K562 (cell line): Measurements from ENCODE around the gene BBC3. TPM values are rescaled to one million over a fixed set of nuclear protein-coding genes. Genes with fewer than 3 reads are reported as not detected.

Experiments used
- CBFB ChIP-seq: sonication (generic); formaldehyde crosslinking; IDR thresholded peaks from 2 replicates; pipeline ENCODE4 v1.4.0; 2020; ENCODE audit warnings: mild to moderate bottlenecking, missing genetic modification reagents
- CXXC5 ChIP-seq: fragments of 250-450 bp; sonication (Bioruptor Pico); IDR thresholded peaks from 2 replicates; pipeline ENCODE4 v1.8.0; 2022; ENCODE audit warnings: inconsistent platforms, mild to moderate bottlenecking, moderate library complexity
- ETS1 ChIP-seq: conservative IDR thresholded peaks from 2 replicates; pipeline ENCODE4 v1.6.1; 2011; ENCODE audit warnings: low read depth, mild to moderate bottlenecking, low read length; ENCODE audit not compliant: control insufficient read depth
- HMG20B ChIP-seq: fragments of 250-450 bp; sonication (Bioruptor Pico); IDR thresholded peaks from 2 replicates; pipeline ENCODE4 v1.5.0; 2021; ENCODE audit warnings: mild to moderate bottlenecking
- KDM5B ChIP-seq: fragments of 200-600 bp; sonication (generic); IDR thresholded peaks from 2 replicates; pipeline ENCODE4 v1.6.1; 2012; ENCODE audit warnings: low read depth, mild to moderate bottlenecking, moderate library complexity, low read length, control low read depth, inconsistent platforms; ENCODE audit not compliant: insufficient replicate concordance
- PML ChIP-seq: IDR thresholded peaks from 2 replicates; pipeline ENCODE4 v1.6.1; 2012; ENCODE audit warnings: low read length, inconsistent platforms
- POLR2A ChIP-seq: fragments of 450-650 bp; conservative IDR thresholded peaks from 2 replicates; pipeline ENCODE4 v1.6.1; 2016
- TCF3 ChIP-seq: sonication (generic); formaldehyde crosslinking; IDR thresholded peaks from 2 replicates; pipeline ENCODE4 v1.4.0; 2020; ENCODE audit warnings: mild to moderate bottlenecking, missing genetic modification reagents
- TCFL5 ChIP-seq: fragments of 250-450 bp; sonication (Bioruptor Pico); conservative IDR thresholded peaks from 2 replicates; pipeline ENCODE4 v1.6.1; 2021; ENCODE audit warnings: mild to moderate bottlenecking, moderate library complexity, matching md5 sums
- ZBTB40 ChIP-seq, 2 experiments: fragments of 450-650 bp in 1 of 2; sonication (generic) in 1 of 2; formaldehyde crosslinking in 1 of 2; IDR thresholded peaks; 2 replicates each; pipeline versions ENCODE4 v1.7.1 to v1.9.0; 2016 to 2022; ENCODE audit warnings: inconsistent platforms in 1 of 2, mild to moderate bottlenecking in 1 of 2, missing genetic modification reagents in 1 of 2
- ZBTB7A ChIP-seq: IDR thresholded peaks from 2 replicates; pipeline ENCODE4 v1.6.1; 2011; ENCODE audit warnings: low read depth, mild to moderate bottlenecking, low read length, moderate library complexity, borderline replicate concordance; ENCODE audit not compliant: control insufficient read depth
- ZNF134 ChIP-seq: fragments of 250-450 bp; sonication (Bioruptor Pico); conservative IDR thresholded peaks from 2 replicates; pipeline ENCODE4 v1.4.0; 2020
- polyA plus RNA-seq, 8 experiments: library from polyadenylated mRNA; depleted of rRNA in 4 of 8; stranded (reverse) in 5 of 8; unstranded in 3 of 8; fragments of >200 nt; fragmentation: Nextera tagmentation in 2 of 8; fragmentation: Illumina TruSeq in 1 of 8; extraction: Ambion mirVana in 2 of 8; extraction: Trizol in 1 of 8; gene quantifications; 2 replicates each; pipeline versions ENCODE4 v1.2.1 to v1.2.3, GENCODE V29; 2011 to 2014; ENCODE audit warnings: inconsistent platforms in 1 of 8, missing spikeins in 1 of 8
- total RNA-seq, 7 experiments: library from RNA; depleted of rRNA in 6 of 7; stranded (reverse); fragments of >200 nt in 6 of 7; fragmentation: Illumina TruSeq in 2 of 7; extraction: Trizol in 2 of 7; gene quantifications; 2 replicates each; pipeline versions ENCODE4 v1.2.1 to v1.2.3, GENCODE V29; 2011 to 2021; ENCODE audit warnings: low replicate concordance in 1 of 7
- TF ChIP-seq, protein P1 (sequence below): fragments of 250-450 bp; sonication (Bioruptor Pico); IDR thresholded peaks from 2 replicates; pipeline ENCODE4 v1.5.1; 2021; ENCODE audit warnings: mild to moderate bottlenecking
- TF ChIP-seq, protein P2 (sequence below): fragments of 450-650 bp; conservative IDR thresholded peaks from 2 replicates; pipeline ENCODE4 v1.6.1; 2016; ENCODE audit warnings: missing genetic modification characterization, low read depth, mild to moderate bottlenecking, missing compliant biosample characterization, moderate library complexity

The BBC3 gene
- total and polyA plus RNA-seq, 9 of the 15 experiments (the other 6 are each of a cell fraction or from before 2014, with no cell fraction given): 0.15 to 30.7 (median 4.8) TPM

GRCh38 chr19:47225746-47226425 is 5.1 kb downstream of the BBC3 start (continued):
- TF ChIP-seq ZNF134 (no peak; the same call in 1 of the 2 replicates), HMG20B (CRISPR knock-in tag) (no peak), POLR2A (peak; percentile 96; the same call in 1 of the 2 replicates), TCF3 (CRISPR knock-in tag) (0 out of 2 replicates have a peak, but pooled peaks have one; percentile 18), ZBTB40 (IDR thresholded peaks at IDR 0.05) (peak; percentile 40; the same call in 1 of the 2 replicates), ZBTB40 (CRISPR knock-in tag; IDR thresholded peaks at IDR 0.05) (0 out of 2 replicates have a peak, but pooled peaks have one; percentile 30), PML (peak; percentile 93), CXXC5 (CRISPR knock-in tag) (peak; percentile 97), ZBTB7A (peak; percentile 77; the same call in 1 of the 2 replicates), ETS1 (peak; percentile 92), TCFL5 (CRISPR knock-in tag) (no peak), CBFB (0 out of 2 replicates have a peak, but pooled peaks have one; percentile 54), KDM5B (peak; percentile 95)
- TF ChIP-seq, protein P1, sequence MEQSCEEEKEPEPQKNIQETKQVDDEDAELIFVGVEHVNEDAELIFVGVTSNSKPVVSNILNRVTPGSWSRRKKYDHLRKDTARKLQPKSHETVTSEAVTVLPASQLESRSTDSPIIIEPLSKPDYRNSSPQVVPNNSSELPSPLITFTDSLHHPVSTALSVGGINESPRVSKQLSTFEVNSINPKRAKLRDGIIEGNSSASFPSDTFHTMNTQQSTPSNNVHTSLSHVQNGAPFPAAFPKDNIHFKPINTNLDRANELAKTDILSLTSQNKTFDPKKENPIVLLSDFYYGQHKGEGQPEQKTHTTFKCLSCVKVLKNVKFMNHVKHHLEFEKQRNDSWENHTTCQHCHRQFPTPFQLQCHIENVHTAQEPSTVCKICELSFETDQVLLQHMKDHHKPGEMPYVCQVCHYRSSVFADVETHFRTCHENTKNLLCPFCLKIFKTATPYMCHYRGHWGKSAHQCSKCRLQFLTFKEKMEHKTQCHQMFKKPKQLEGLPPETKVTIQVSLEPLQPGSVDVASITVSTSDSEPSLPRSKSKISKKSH (CRISPR knock-in tag): no peak
- TF ChIP-seq, protein P2, sequence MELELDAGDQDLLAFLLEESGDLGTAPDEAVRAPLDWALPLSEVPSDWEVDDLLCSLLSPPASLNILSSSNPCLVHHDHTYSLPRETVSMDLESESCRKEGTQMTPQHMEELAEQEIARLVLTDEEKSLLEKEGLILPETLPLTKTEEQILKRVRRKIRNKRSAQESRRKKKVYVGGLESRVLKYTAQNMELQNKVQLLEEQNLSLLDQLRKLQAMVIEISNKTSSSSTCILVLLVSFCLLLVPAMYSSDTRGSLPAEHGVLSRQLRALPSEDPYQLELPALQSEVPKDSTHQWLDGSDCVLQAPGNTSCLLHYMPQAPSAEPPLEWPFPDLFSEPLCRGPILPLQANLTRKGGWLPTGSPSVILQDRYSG (tag): peak; percentile 66; the same call in 1 of the 2 replicates
